ENCODE measurements around the gene MERTK.

The MERTK gene

DNA sequence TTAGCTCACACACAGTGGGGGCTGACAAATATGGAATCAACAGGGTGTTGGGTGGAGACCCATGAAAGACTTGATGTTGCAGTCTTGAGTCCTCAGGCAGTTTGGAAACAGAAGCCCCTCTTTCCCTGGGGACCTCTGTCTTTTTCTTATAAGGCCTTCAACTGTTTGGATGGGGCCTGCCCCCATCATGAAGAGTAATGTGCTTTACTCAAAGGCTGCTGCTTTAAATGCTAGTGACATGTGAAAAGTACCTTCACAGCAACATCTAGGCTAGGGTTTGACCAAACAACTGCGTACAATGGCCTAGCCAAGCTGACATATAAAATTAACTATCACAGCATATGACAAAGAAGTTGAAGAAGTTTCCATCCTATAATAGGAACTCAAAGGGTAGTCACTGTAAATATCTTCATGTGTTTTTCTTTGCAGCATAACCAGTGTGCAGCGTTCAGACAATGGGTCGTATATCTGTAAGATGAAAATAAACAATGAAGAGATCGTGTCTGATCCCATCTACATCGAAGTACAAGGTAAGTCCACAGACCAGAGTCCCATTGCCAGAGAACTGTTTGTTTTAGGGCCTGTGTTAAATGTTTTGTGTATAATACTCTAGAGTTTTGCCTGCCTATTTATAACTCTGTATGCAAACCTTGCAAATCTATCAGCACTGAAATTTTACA lies 46.3 kb downstream of the MERTK start:
- Histone ChIP-seq H3K9me3 (no peaks in the 10 kb centered on the region), H3K4me3 (no peak overlapping the region), H3K36me3 (peaks cover 0 to 21% (median 8%) of the 10 kb centered on the region in 3 donors), H3K27me3 (no peaks in the 10 kb centered on the region), H3K27ac (no peak overlapping the region), H3K4me1 (peaks cover 0 to 35% (median 24%) of the 10 kb centered on the region in 4 donors)
- no peak for DNase-seq
- TF ChIP-seq, protein P1, sequence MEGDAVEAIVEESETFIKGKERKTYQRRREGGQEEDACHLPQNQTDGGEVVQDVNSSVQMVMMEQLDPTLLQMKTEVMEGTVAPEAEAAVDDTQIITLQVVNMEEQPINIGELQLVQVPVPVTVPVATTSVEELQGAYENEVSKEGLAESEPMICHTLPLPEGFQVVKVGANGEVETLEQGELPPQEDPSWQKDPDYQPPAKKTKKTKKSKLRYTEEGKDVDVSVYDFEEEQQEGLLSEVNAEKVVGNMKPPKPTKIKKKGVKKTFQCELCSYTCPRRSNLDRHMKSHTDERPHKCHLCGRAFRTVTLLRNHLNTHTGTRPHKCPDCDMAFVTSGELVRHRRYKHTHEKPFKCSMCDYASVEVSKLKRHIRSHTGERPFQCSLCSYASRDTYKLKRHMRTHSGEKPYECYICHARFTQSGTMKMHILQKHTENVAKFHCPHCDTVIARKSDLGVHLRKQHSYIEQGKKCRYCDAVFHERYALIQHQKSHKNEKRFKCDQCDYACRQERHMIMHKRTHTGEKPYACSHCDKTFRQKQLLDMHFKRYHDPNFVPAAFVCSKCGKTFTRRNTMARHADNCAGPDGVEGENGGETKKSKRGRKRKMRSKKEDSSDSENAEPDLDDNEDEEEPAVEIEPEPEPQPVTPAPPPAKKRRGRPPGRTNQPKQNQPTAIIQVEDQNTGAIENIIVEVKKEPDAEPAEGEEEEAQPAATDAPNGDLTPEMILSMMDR (IDR thresholded peaks at IDR 0.05): no peak
- intact Hi-C loops (cut with DNase I; ENCODE audit: low total_unique reads): no loop called here

- DNase-seq: no peak
- TF ChIP-seq, protein P1 (IDR thresholded peaks at IDR 0.05): no peak
- Histone ChIP-seq H3K9me3 (no peaks in the 10 kb centered on the region), H3K4me1 (peaks cover 0 to 43% (median 24%) of the 10 kb centered on the region in 4 donors), H3K4me3 (no peak overlapping the region), H3K27me3 (no peaks in the 10 kb centered on the region), H3K36me3 (peaks cover 0 to 21% (median 8%) of the 10 kb centered on the region in 3 donors), H3K27ac (peak overlapping the region; percentile 66 to 82)
- intact Hi-C loops (cut with DNase I; ENCODE audit: low total_unique reads): loop anchor here (2.0 kb wide), 1 partner anchor 47 kb away; the partner anchor contains the start of gene MERTK
Observed at GRCh38 chr2:111945444-111946293, 47.3 kb downstream of the MERTK start.

DNA sequence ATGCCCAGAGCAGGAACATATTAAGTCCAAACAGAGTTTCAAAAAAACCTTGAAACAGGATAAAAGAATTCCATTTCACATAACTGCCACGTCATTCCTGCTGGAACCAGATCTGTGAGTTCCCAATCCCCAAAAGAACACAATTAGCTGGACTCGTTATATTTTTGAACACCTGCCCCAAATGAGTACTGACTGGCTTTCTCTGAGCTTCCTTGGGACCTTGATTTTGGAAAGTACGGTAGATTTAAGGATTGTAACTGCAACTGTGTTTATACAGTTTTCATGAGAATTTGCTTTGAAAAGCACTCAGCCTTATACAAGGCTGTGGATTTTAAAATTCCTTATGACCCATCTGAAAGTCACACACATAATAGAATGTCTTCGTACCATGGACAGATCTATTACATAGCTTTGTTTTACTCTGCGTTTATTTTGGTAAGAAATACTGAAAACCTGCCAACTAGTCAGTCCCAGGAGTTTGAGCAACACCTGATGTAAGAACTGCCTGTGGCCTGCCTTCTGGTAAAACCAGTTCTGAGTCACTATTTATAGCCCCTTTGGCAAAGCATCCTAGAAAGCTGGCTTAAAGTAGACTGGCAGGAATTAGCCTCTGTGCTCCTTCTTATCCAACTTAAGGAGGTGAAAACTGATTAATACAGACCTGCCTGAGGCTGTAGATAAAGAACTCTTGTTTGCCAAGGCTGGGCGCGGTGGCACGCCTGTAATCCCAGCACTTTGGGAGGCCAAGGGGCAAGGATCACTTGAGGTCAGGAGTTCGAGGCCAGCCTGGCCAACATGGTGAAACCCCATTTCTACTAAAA lies 48.1 kb downstream of the MERTK start:
- intact Hi-C loops (cut with DNase I; ENCODE audit: low total_unique reads): loop anchor here (2.0 kb wide), 1 partner anchor 48 kb away; the partner anchor contains the start of gene MERTK
- Histone ChIP-seq H3K36me3 (peaks cover 0 to 21% (median 8%) of the 10 kb centered on the region in 3 donors), H3K27ac (peak overlapping the region; percentile 82 to 84), H3K9me3 (no peaks in the 10 kb centered on the region), H3K4me1 (peaks cover 0 to 45% (median 24%) of the 10 kb centered on the region in 4 donors), H3K27me3 (no peaks in the 10 kb centered on the region), H3K4me3 (no peak overlapping the region)
- TF ChIP-seq, protein P1 (IDR thresholded peaks at IDR 0.05): no peak
- DNase-seq: peak; percentile 61 to 75

DNA sequence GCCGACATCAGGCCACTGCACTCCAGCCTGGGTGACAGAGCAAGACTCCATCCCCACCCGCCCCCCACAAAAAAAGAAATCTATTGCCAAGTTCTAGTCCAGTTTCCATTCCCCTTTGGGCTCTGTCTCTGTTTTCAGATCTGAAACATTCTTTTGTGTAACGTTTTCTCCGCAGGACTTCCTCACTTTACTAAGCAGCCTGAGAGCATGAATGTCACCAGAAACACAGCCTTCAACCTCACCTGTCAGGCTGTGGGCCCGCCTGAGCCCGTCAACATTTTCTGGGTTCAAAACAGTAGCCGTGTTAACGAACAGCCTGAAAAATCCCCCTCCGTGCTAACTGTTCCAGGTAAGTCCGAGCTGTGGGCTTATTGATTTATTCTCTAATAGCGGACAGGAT lies 48.8 kb downstream of the MERTK start:
- intact Hi-C loops (cut with DNase I; ENCODE audit: low total_unique reads): loop anchor here (2.0 kb wide), 1 partner anchor 48 kb away; the partner anchor contains the start of gene MERTK
- H3K27ac ChIP-seq: peak overlapping the region; percentile 82 to 84

More for the DNA sequence above, 48.8 kb downstream of the MERTK start:
- Histone ChIP-seq H3K9me3 (no peaks in the 10 kb centered on the region), H3K27me3 (no peaks in the 10 kb centered on the region), H3K4me1 (peaks cover 0 to 48% (median 24%) of the 10 kb centered on the region in 4 donors), H3K36me3 (peaks cover 0 to 21% (median 8%) of the 10 kb centered on the region in 3 donors), H3K4me3 (no peak overlapping the region)
- no peak for DNase-seq
- TF ChIP-seq, protein P1 (IDR thresholded peaks at IDR 0.05): no peak

Measured in tibial artery (tissue), 4 donors.